SK-N-SH (cell line): ENCODE data around the gene SLC7A7. TPM values are rescaled to one million over a fixed set of nuclear protein-coding genes. Genes with fewer than 3 reads are reported as not detected.

ENCODE experiments used
- CTCF ChIA-PET: fragments of 300-600, 350-600 bp; formaldehyde crosslinking; extraction: SDS; loops from one replicate; lab custom pipeline; 2021; lab: Yijun Ruan, JAX
- POLR2A ChIA-PET: fragments of 350-600 bp; sonication (Branson Sonifier 250); formaldehyde crosslinking; extraction: SDS; loops from one replicate; lab custom pipeline; 2020; ENCODE audit warnings: antibody characterized with exemption, inconsistent platforms; lab: Yijun Ruan, JAX
- DNase-seq: peaks from one replicate; pipeline ENCODE4 v3.0.0; 2012
- H2AFZ ChIP-seq: fragments of 200-600 bp; sonication (generic); 2 replicates; pipeline ENCODE4 v1.8.1; 2016; ENCODE audit warnings: antibody characterized with exemption, mild to moderate bottlenecking, low read depth
- H3F3A ChIP-seq: fragments of 200-600 bp; sonication (generic); replicated peaks from 2 replicates; pipeline ENCODE3; 2016; ENCODE audit warnings: antibody characterized with exemption, mild to moderate bottlenecking; ENCODE audit not compliant: insufficient read depth
- H3K27ac ChIP-seq, 2 experiments: fragments of 200-500 bp in 1 of 2; fragments of 200-600 bp in 1 of 2; sonication (Bioruptor generic) in 1 of 2; sonication (generic), shearing (Covaris generic) in 1 of 2; 2 replicates each; pipeline versions ENCODE4 v1.5.1 to v1.6.1; 2014 to 2016; ENCODE audit warnings: low read depth in 2 of 2, inconsistent platforms in 1 of 2, low read length in 1 of 2, mild to moderate bottlenecking in 1 of 2, mixed read lengths in 1 of 2
- H3K27me3 ChIP-seq: fragments of 200-600 bp; sonication (generic), shearing (Covaris generic); 2 replicates; pipeline ENCODE4 v1.6.1; 2016; ENCODE audit warnings: mixed run types; ENCODE audit not compliant: insufficient read depth
- H3K36me3 ChIP-seq, 2 experiments: fragments of 200-500 bp in 1 of 2; fragments of 200-600 bp in 1 of 2; sonication (Bioruptor generic) in 1 of 2; sonication (generic) in 1 of 2; replicated peaks in 1 of 2; 2 replicates each; pipeline versions ENCODE3 to v1.5.1; 2014 to 2016; ENCODE audit warnings: low read length in 1 of 2, mild to moderate bottlenecking in 1 of 2; ENCODE audit not compliant: insufficient read depth in 2 of 2, control insufficient read depth in 1 of 2
- H3K4me1 ChIP-seq, 2 experiments: fragments of 200-500 bp in 1 of 2; fragments of 200-600 bp in 1 of 2; sonication (Bioruptor generic) in 1 of 2; sonication (generic), shearing (Covaris generic) in 1 of 2; 2 replicates each; pipeline versions ENCODE4 v1.5.1 to v1.6.1; 2014 to 2016; ENCODE audit warnings: low read depth in 1 of 2, low read length in 1 of 2, mixed run types in 1 of 2; ENCODE audit not compliant: insufficient read depth in 2 of 2, control insufficient read depth in 1 of 2
- H3K4me2 ChIP-seq: fragments of 200-600 bp; sonication (generic), shearing (Covaris generic); 2 replicates; pipeline ENCODE4 v1.6.1; 2017; ENCODE audit warnings: mixed run types
- H3K4me3 ChIP-seq, 2 experiments: fragments of 200-500 bp in 1 of 2; fragments of 200-600 bp in 1 of 2; sonication (Bioruptor generic) in 1 of 2; sonication (generic), shearing (Covaris generic) in 1 of 2; 2 replicates each; pipeline versions ENCODE4 v1.5.1 to v1.8.1; 2014 to 2016; ENCODE audit warnings: low read depth in 2 of 2, inconsistent platforms in 1 of 2, low read length in 1 of 2, mild to moderate bottlenecking in 1 of 2, mixed read lengths in 1 of 2, moderate library complexity in 1 of 2
- H3K79me2 ChIP-seq: fragments of 200-600 bp; sonication (generic); 2 replicates; pipeline ENCODE4 v1.8.1; 2017; ENCODE audit warnings: mild to moderate bottlenecking; ENCODE audit not compliant: insufficient read depth
- H3K9ac ChIP-seq: fragments of 200-600 bp; sonication (generic); 2 replicates; pipeline ENCODE4 v1.6.1; 2017; ENCODE audit warnings: mixed run types
- H3K9me2 ChIP-seq: fragments of 200-600 bp; sonication (generic); 2 replicates; pipeline ENCODE4 v1.6.1; 2017; ENCODE audit warnings: mixed run types
- H3K9me3 ChIP-seq: fragments of 200-600 bp; sonication (generic); 2 replicates; pipeline ENCODE4 v1.6.1; 2017; ENCODE audit warnings: mixed run types, mild to moderate bottlenecking, moderate library complexity
- H4K20me1 ChIP-seq: fragments of 200-600 bp; sonication (generic); 2 replicates; pipeline ENCODE4 v1.6.1; 2017; ENCODE audit warnings: mild to moderate bottlenecking, mixed run types; ENCODE audit not compliant: insufficient read depth
- CTCF ChIP-seq: fragments of 200-600 bp; sonication (generic); IDR thresholded peaks from 2 replicates; pipeline ENCODE4 v1.6.1; 2017; ENCODE audit warnings: antibody characterized with exemption, mild to moderate bottlenecking, moderate library complexity
- FOXM1 ChIP-seq: IDR thresholded peaks from 2 replicates; pipeline ENCODE4 v1.4.0; 2012; ENCODE audit warnings: low read depth, mild to moderate bottlenecking
- GABPA ChIP-seq: IDR thresholded peaks from 2 replicates; pipeline ENCODE4 v1.4.0; 2012; ENCODE audit warnings: low read depth, mild to moderate bottlenecking
- GATA2 ChIP-seq: sonication (generic); formaldehyde crosslinking; IDR thresholded peaks from 2 replicates; pipeline ENCODE4 v1.5.0; 2020; ENCODE audit warnings: mild to moderate bottlenecking, missing genetic modification reagents
- IRF3 ChIP-seq: fragments of 150-350 bp; IDR thresholded peaks from 2 replicates; pipeline ENCODE4 v1.6.1; 2016; ENCODE audit warnings: mild to moderate bottlenecking, low read depth, low read length
- JUND ChIP-seq: IDR thresholded peaks from 2 replicates; pipeline ENCODE4 v1.4.0; 2012
- MAX ChIP-seq: IDR thresholded peaks from 2 replicates; pipeline ENCODE4 v1.4.0; 2012; ENCODE audit warnings: low read depth
- NFIC ChIP-seq: IDR thresholded peaks from 2 replicates; pipeline ENCODE4 v1.4.0; 2012; ENCODE audit warnings: borderline replicate concordance
- PBX3 ChIP-seq: IDR thresholded peaks from 2 replicates; pipeline ENCODE4; 2012
- RCOR1 ChIP-seq: fragments of 150-350 bp; IDR thresholded peaks from 2 replicates; pipeline ENCODE4 v1.6.1; 2017; ENCODE audit warnings: antibody characterized with exemption, low read length
- RFX5 ChIP-seq: IDR thresholded peaks from 2 replicates; pipeline ENCODE4 v1.6.1; 2012; ENCODE audit warnings: mild to moderate bottlenecking, improper control_type of control experiment, low read length
- RXRA ChIP-seq: IDR thresholded peaks from 2 replicates; pipeline ENCODE4 v1.4.0; 2012; ENCODE audit warnings: low read depth, mild to moderate bottlenecking, borderline replicate concordance
- SMC3 ChIP-seq: IDR thresholded peaks from 2 replicates; pipeline ENCODE4 v1.6.1; 2012; ENCODE audit warnings: low read depth, low read length, improper control_type of control experiment
- TEAD4 ChIP-seq: IDR thresholded peaks from 2 replicates; pipeline ENCODE4 v1.4.0; 2012; ENCODE audit warnings: mild to moderate bottlenecking, borderline replicate concordance; ENCODE audit not compliant: insufficient read depth
- USF1 ChIP-seq: IDR thresholded peaks from 2 replicates; pipeline ENCODE4 v1.4.0; 2012; ENCODE audit warnings: low read depth, borderline replicate concordance
- YY1 ChIP-seq: IDR thresholded peaks from 2 replicates; pipeline ENCODE4 v1.4.0; 2012; ENCODE audit warnings: low read depth, mild to moderate bottlenecking
- ZBTB33 ChIP-seq: IDR thresholded peaks from 2 replicates; pipeline ENCODE4 v1.4.0; 2012; ENCODE audit warnings: low read depth, borderline replicate concordance
- WGBS: methylation state at CpG from one replicate; pipeline ENCODE4 v1.1.6; 2017; ENCODE audit warnings: low lambda C conversion rate; 5-methylcytosine and 5-hydroxymethylcytosine counted together
- polyA plus RNA-seq, 3 experiments: library from polyadenylated mRNA; depleted of rRNA; stranded (reverse); fragments of >200 nt; gene quantifications; 2 replicates each; pipeline ENCODE4 v1.2.3, GENCODE V29; 2012

The SLC7A7 gene
- polyA plus RNA-seq, 1 of the 3 experiments (the other 2 are of a cell fraction) = 0.30 TPM

- Histone ChIP-seq H2AFZ (no peak overlapping the region), H4K20me1 (no peaks in the 10 kb centered on the region), H3K9me3 (no peaks in the 10 kb centered on the region), H3K4me3 (no peak overlapping the region), H3K9me2 (no peaks in the 10 kb centered on the region), H3F3A (no peaks in the 10 kb centered on the region), H3K4me1 (no peaks in the 10 kb centered on the region), H3K9ac (no peak overlapping the region), H3K4me2 (no peak overlapping the region), H3K27ac (no peak overlapping the region), H3K27me3 (peaks cover 74% of the 10 kb centered on the region), H3K36me3 (no peaks in the 10 kb centered on the region), H3K79me2 (no peaks in the 10 kb centered on the region)
- ChIA-PET CTCF (interaction anchor here (0.9 kb wide), 1 partner anchor 24 kb away, joined by 3 read pairs; no protein-coding TSS in a partner anchor), POLR2A (interaction anchor here (0.5 kb wide), 1 partner anchor 25 kb away, joined by 3 read pairs; no protein-coding TSS in a partner anchor)
- 7% methylated on average over 2 of the region's 2 CpGs for WGBS
- TF ChIP-seq GABPA = no peak
- TF ChIP-seq YY1 = no peak
- TF ChIP-seq CTCF = no peak
- no peak for TF ChIP-seq ZBTB33
- TF ChIP-seq NFIC = no peak
- no peak for TF ChIP-seq MAX
- TF ChIP-seq TEAD4 = no peak
- TF ChIP-seq JUND = no peak
- no peak for TF ChIP-seq FOXM1
- TF ChIP-seq RCOR1 = no peak
- no peak for TF ChIP-seq PBX3
- TF ChIP-seq RFX5 = no peak
- TF ChIP-seq RXRA = no peak
- TF ChIP-seq IRF3 = no peak
- TF ChIP-seq SMC3 = no peak
- TF ChIP-seq USF1 = no peak
- no peak for TF ChIP-seq GATA2 (CRISPR knock-in tag)
- DNase-seq = no peak
Measured at GRCh38 chr14:22798528-22798927, 16.7 kb downstream of the SLC7A7 start.
